ENCODE results near the gene KRT79.

GRCh38 chr12:52832451-52832850, 1.7 kb downstream of the KRT79 start:
- TF ChIP-seq, protein P1, sequence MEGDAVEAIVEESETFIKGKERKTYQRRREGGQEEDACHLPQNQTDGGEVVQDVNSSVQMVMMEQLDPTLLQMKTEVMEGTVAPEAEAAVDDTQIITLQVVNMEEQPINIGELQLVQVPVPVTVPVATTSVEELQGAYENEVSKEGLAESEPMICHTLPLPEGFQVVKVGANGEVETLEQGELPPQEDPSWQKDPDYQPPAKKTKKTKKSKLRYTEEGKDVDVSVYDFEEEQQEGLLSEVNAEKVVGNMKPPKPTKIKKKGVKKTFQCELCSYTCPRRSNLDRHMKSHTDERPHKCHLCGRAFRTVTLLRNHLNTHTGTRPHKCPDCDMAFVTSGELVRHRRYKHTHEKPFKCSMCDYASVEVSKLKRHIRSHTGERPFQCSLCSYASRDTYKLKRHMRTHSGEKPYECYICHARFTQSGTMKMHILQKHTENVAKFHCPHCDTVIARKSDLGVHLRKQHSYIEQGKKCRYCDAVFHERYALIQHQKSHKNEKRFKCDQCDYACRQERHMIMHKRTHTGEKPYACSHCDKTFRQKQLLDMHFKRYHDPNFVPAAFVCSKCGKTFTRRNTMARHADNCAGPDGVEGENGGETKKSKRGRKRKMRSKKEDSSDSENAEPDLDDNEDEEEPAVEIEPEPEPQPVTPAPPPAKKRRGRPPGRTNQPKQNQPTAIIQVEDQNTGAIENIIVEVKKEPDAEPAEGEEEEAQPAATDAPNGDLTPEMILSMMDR (IDR thresholded peaks at IDR 0.05) = no peak
- no peak for TF ChIP-seq POLR2A (IDR thresholded peaks at IDR 0.05)
